DMS 273 (cell line): Measurements from ENCODE around the gene MACO1.

ENCODE experiments used
- DNase-seq: peaks from one replicate; lab custom pipeline; 2025; ENCODE audit not compliant: unreplicated experiment; lab: John Stamatoyannopoulos, UW

Gene MACO1

GRCh38 chr1:25522031-25522655 lies 91.4 kb downstream of the MACO1 start:
- peak; percentile 51 for DNase-seq

- peak; percentile 75 for DNase-seq
These were observed 92.8 kb downstream of the MACO1 start for GRCh38 chr1:25523542-25523941.

GRCh38 chr1:25524568-25525360 lies 94.1 kb downstream of the MACO1 start:
- DNase-seq, result no peak

GRCh38 chr1:25525361-25525688 lies 94.6 kb downstream of the MACO1 start:
- DNase-seq, result no peak

GRCh38 chr1:25526753-25527152 lies 96.1 kb downstream of the MACO1 start:
- no peak for DNase-seq

GRCh38 chr1:25527226-25527846 lies 96.6 kb downstream of the MACO1 start:
- DNase-seq, result peak; percentile 63

- no peak for DNase-seq
These were observed 97.4 kb downstream of the MACO1 start for GRCh38 chr1:25527946-25528595.

GRCh38 chr1:25528881-25529517 lies 98.3 kb downstream of the MACO1 start:
- no peak for DNase-seq

GRCh38 chr1:25529518-25530185 lies 99.0 kb downstream of the MACO1 start:
- DNase-seq, result no peak

- DNase-seq, result no peak
These were observed 99.7 kb downstream of the MACO1 start for GRCh38 chr1:25530186-25531081.

GRCh38 chr1:25531082-25531461 lies 100.4 kb downstream of the MACO1 start:
- DNase-seq, result no peak

GRCh38 chr1:25532970-25533369 lies 102.3 kb downstream of the MACO1 start:
- no peak for DNase-seq

GRCh38 chr1:25533775-25534409 lies 103.2 kb downstream of the MACO1 start:
- no peak for DNase-seq

GRCh38 chr1:25534410-25534788 lies 103.7 kb downstream of the MACO1 start:
- peak; percentile 97 for DNase-seq

- DNase-seq, result no peak
These were observed 105.4 kb downstream of the MACO1 start for GRCh38 chr1:25536124-25536523.

GRCh38 chr1:25537153-25537831 lies 106.6 kb downstream of the MACO1 start:
- DNase-seq, result no peak

- no peak for DNase-seq
These were observed 107.6 kb downstream of the MACO1 start for GRCh38 chr1:25538191-25538767.

- DNase-seq, result peak; percentile 88
These were observed 110.1 kb downstream of the MACO1 start for GRCh38 chr1:25540750-25541342.
